Neural progenitor cell (in vitro differentiated cells): ENCODE data around the gene TTC24. TPM values are rescaled to one million over a fixed set of nuclear protein-coding genes. Genes with fewer than 3 reads are reported as not detected.
"Not testable (repeated sequence)": the region's sequence is repeated elsewhere in the genome, so short reads cannot be mapped to it uniquely, and the experiment has no call there.

Experiments
- DNase-seq: peaks from one replicate; pipeline ENCODE4 v3.0.0-alpha.2; 2016; ENCODE audit warnings: low spot score
- H2AFZ ChIP-seq: fragments of 200-600 bp; sonication (generic); replicated peaks from 2 replicates; pipeline ENCODE4 v1.6.1; 2016; ENCODE audit warnings: antibody characterized with exemption
- H3F3A ChIP-seq: fragments of 200-600 bp; sonication (generic); 2 replicates; pipeline ENCODE4 v1.6.1; 2016; ENCODE audit warnings: antibody characterized with exemption, low read depth
- H3K27ac ChIP-seq: fragments of 200-600 bp; sonication (generic); 2 replicates; pipeline ENCODE4 v1.5.1; 2016; ENCODE audit warnings: mild to moderate bottlenecking
- H3K27me3 ChIP-seq: fragments of 200-600 bp; sonication (generic); 2 replicates; pipeline ENCODE4 v1.6.1; 2016; ENCODE audit warnings: mild to moderate bottlenecking, moderate library complexity
- H3K36me3 ChIP-seq: fragments of 200-600 bp; sonication (generic); 2 replicates; pipeline ENCODE4 v1.5.1; 2016
- H3K4me1 ChIP-seq: fragments of 200-600 bp; sonication (generic); 2 replicates; pipeline ENCODE4 v1.6.1; 2016; ENCODE audit warnings: mixed run types
- H3K4me2 ChIP-seq: fragments of 200-600 bp; sonication (generic); 2 replicates; pipeline ENCODE4 v1.6.1; 2016
- H3K4me3 ChIP-seq: fragments of 200-600 bp; sonication (generic); 2 replicates; pipeline ENCODE4 v1.5.1; 2016
- H3K79me2 ChIP-seq: fragments of 200-600 bp; sonication (generic); 2 replicates; pipeline ENCODE4 v1.6.1; 2016; ENCODE audit warnings: low read depth
- H3K9ac ChIP-seq: fragments of 200-600 bp; sonication (generic); 2 replicates; pipeline ENCODE4 v1.6.1; 2016
- H3K9me3 ChIP-seq: fragments of 200-600 bp; sonication (generic); 2 replicates; pipeline ENCODE4 v1.5.1; 2016; ENCODE audit warnings: low read depth
- H4K20me1 ChIP-seq: fragments of 200-600 bp; sonication (generic); 2 replicates; pipeline ENCODE4 v1.6.1; 2016; ENCODE audit warnings: low read depth
- H3K27ac Mint-ChIP-seq: 3 replicates; pipeline ENCODE4 v1.8.0; 2021; ENCODE audit warnings: mixed read lengths
- H3K27me3 Mint-ChIP-seq: 2 replicates; pipeline ENCODE4 v1.8.0; 2022; ENCODE audit warnings: low read depth, mild to moderate bottlenecking, inconsistent platforms, moderate library complexity, mixed read lengths; ENCODE audit not compliant: insufficient read depth
- H3K36me3 Mint-ChIP-seq: 3 replicates; pipeline ENCODE4 v1.8.0; 2021; ENCODE audit warnings: mixed read lengths
- H3K4me1 Mint-ChIP-seq: 3 replicates; pipeline ENCODE4 v1.8.0; 2021; ENCODE audit warnings: mixed read lengths
- H3K4me3 Mint-ChIP-seq: 3 replicates; pipeline ENCODE4 v1.8.0; 2021; ENCODE audit warnings: mild to moderate bottlenecking, moderate library complexity, mixed read lengths
- H3K9me3 Mint-ChIP-seq: 3 replicates; pipeline ENCODE4 v1.8.0; 2020; ENCODE audit warnings: mixed read lengths
- CTCF ChIP-seq: fragments of 200-600 bp; sonication (generic); IDR thresholded peaks from 2 replicates; pipeline ENCODE4 v1.5.1; 2017; ENCODE audit warnings: antibody characterized with exemption, mild to moderate bottlenecking
- EZH2 ChIP-seq: fragments of 200-600 bp; sonication (generic); IDR thresholded peaks from 2 replicates; pipeline ENCODE4 v1.6.1; 2017; ENCODE audit warnings: antibody characterized with exemption, mild to moderate bottlenecking, moderate library complexity
- EZH2phosphoT487 ChIP-seq: fragments of 200-600 bp; sonication (generic); IDR thresholded peaks from 2 replicates; pipeline ENCODE4 v1.6.1; 2017; ENCODE audit warnings: antibody characterized with exemption
- total RNA-seq: library from RNA; depleted of rRNA; stranded (reverse); fragments of >200 nt; gene quantifications from 2 replicates; pipeline ENCODE4 v1.2.3, GENCODE V29; 2015; ENCODE audit warnings: low replicate concordance

The TTC24 gene
- total RNA-seq, 1 donor from 2014 or later: not detected

GRCh38 chr1:156601122-156601830 lies 21.8 kb downstream of the TTC24 start, which contains the start of gene GPATCH4:
TSS of gene GPATCH4 (minus strand) at chr1:156601479.
- Histone ChIP-seq H2AFZ (peak within 1 kb of the TSS; percentile 95), H3K4me2 (peak within 1 kb of the TSS; percentile 83), H3K9me3 (no peaks in the 10 kb centered on the region), H3K36me3 (no peaks in the 10 kb centered on the region), H3K79me2 (peaks cover 26% of the 10 kb centered on the region), H3F3A (peaks cover 21% of the 10 kb centered on the region), H3K4me3 (peak within 1 kb of the TSS; percentile 76), H3K27ac (peak within 1 kb of the TSS; percentile 9), H3K27me3 (no peaks in the 10 kb centered on the region), H4K20me1 (no peaks in the 10 kb centered on the region), H3K4me1 (peaks cover 6% of the 10 kb centered on the region), H3K9ac (peak within 1 kb of the TSS; percentile 59)
- H3K9me3 Mint-ChIP-seq: no peaks in the 10 kb centered on the region
- H3K36me3 Mint-ChIP-seq: peaks cover 6% of the 10 kb centered on the region
- peak within 1 kb of the TSS; percentile 90 for H3K27ac Mint-ChIP-seq
- H3K4me3 Mint-ChIP-seq: peak within 1 kb of the TSS; percentile 98
- DNase-seq: peak; percentile 88
- peaks cover 7% of the 10 kb centered on the region for H3K27me3 Mint-ChIP-seq
- H3K4me1 Mint-ChIP-seq: peaks cover 22% of the 10 kb centered on the region
- TF ChIP-seq EZH2 (peak; percentile 46), EZH2phosphoT487 (no peak), CTCF (no peak)

- peaks cover 22% of the 10 kb centered on the region for H3K4me1 Mint-ChIP-seq
- H3K9ac ChIP-seq: peak overlapping the region; percentile 59
- H3K27me3 Mint-ChIP-seq: peaks cover 7% of the 10 kb centered on the region
- H3K4me2 ChIP-seq: peak overlapping the region; percentile 83
- H3K4me3 ChIP-seq: peak overlapping the region; percentile 76
- H3K27me3 ChIP-seq: no peaks in the 10 kb centered on the region
- peak overlapping the region; percentile 95 for H2AFZ ChIP-seq
- H3K79me2 ChIP-seq: peaks cover 26% of the 10 kb centered on the region
- peak overlapping the region; percentile 98 for H3K4me3 Mint-ChIP-seq
- H4K20me1 ChIP-seq: no peaks in the 10 kb centered on the region
- H3K9me3 ChIP-seq: no peaks in the 10 kb centered on the region
- TF ChIP-seq EZH2 (no peak), EZH2phosphoT487 (peak; percentile 9), CTCF (no peak)
- no peak overlapping the region for H3K27ac ChIP-seq
- no peaks in the 10 kb centered on the region for H3K9me3 Mint-ChIP-seq
- peaks cover 6% of the 10 kb centered on the region for H3K4me1 ChIP-seq
- peak overlapping the region; percentile 74 for H3K27ac Mint-ChIP-seq
- H3F3A ChIP-seq: peaks cover 21% of the 10 kb centered on the region
- no peaks in the 10 kb centered on the region for H3K36me3 ChIP-seq
- peaks cover 4% of the 10 kb centered on the region for H3K36me3 Mint-ChIP-seq
- no peak for DNase-seq
Observed at GRCh38 chr1:156601892-156602291, 22.4 kb downstream of the TTC24 start.

- Mint-ChIP-seq H3K36me3 (no peaks in the 10 kb centered on the region), H3K4me1 (peaks cover 22% of the 10 kb centered on the region), H3K4me3 (peak overlapping the region; percentile 78), H3K27ac (no peak overlapping the region), H3K27me3 (peaks cover 7% of the 10 kb centered on the region), H3K9me3 (no peaks in the 10 kb centered on the region)
- Histone ChIP-seq H3K4me2 (peak overlapping the region; percentile 46), H3K9ac (no peak overlapping the region), H3K36me3 (no peaks in the 10 kb centered on the region), H3K4me3 (no peak overlapping the region), H3K27me3 (no peaks in the 10 kb centered on the region), H4K20me1 (no peaks in the 10 kb centered on the region), H2AFZ (no peak overlapping the region), H3K27ac (no peak overlapping the region), H3K4me1 (peaks cover 6% of the 10 kb centered on the region), H3K9me3 (no peaks in the 10 kb centered on the region), H3F3A (peaks cover 21% of the 10 kb centered on the region), H3K79me2 (peaks cover 26% of the 10 kb centered on the region)
- TF ChIP-seq EZH2 (no peak), CTCF (peak; percentile 58), EZH2phosphoT487 (no peak)
- peak; percentile 43 for DNase-seq
Observed at GRCh38 chr1:156602557-156602993, 23.1 kb downstream of the TTC24 start.

GRCh38 chr1:156607344-156607743 lies 27.8 kb downstream of the TTC24 start:
- not testable (repeated sequence) for H3K36me3 Mint-ChIP-seq, H3K27me3 Mint-ChIP-seq, H3K4me2 ChIP-seq, H3K79me2 ChIP-seq, H3K9me3 Mint-ChIP-seq, H3K27ac Mint-ChIP-seq, H3K27ac ChIP-seq, H3K9me3 ChIP-seq, H4K20me1 ChIP-seq, H3K4me1 ChIP-seq, H3K36me3 ChIP-seq, H3K4me3 ChIP-seq, H3F3A ChIP-seq, DNase-seq, H3K4me1 Mint-ChIP-seq, H3K4me3 Mint-ChIP-seq, H2AFZ ChIP-seq, H3K9ac ChIP-seq
- peaks cover 22% of the 10 kb centered on the region for H3K27me3 ChIP-seq
